Activated T-cell treated with anti-CD3 and anti-CD28 coated beads, Interleukin-2, amount 50 U/mL, for 1 hour (primary cell): ENCODE data around the gene NPPB.

Experiments
- DNase-seq: peaks from one replicate; pipeline ENCODE4 v3.0.0-alpha.2; 2020

The NPPB gene

GRCh38 chr1:11880911-11881748 is 22.4 kb upstream of the NPPB start:
- DNase-seq, result no peak

GRCh38 chr1:11880181-11880575 is 21.4 kb upstream of the NPPB start:
- no peak for DNase-seq

DNA sequence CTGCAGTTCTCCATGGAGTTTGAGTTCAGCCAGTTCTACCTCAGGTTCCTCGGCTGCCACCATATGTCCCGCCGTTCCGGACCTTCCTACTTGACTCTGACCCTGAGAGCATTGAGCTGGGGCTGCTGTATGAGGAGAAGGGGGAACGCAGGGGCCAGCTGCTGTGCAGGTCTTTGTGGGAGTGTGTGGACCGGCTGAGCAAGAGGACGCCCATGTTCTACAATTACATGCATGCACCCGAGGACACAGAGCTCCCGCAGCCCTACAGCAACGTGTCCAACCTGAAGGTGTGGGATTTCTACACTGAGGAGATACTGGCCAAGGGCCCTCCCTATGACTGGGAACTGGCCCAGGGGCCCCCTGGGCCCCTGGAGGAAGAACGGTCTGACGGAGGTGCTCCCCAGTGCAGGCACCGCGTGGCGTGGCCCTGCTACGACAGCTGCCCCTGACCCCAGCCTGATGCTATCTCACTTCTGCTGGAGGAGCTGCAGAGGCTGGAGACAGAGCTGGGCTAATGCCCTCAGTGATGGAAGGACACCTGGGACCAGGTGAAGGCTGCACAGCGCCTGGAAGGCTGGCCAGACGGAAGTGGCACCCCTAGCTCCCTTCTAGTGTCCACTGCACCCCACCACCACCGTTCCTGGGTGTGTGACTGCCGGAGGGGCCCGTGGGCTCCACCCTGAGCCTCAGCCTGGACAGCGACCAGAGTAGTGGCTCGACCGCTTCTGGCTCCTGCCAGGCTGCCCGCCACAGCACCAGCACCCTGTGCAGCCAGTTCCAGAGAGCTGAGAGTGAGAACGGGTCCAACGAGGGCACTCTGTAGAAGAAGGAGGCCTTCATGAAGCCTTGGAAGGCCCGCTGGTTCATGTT is 20.8 kb upstream of the NPPB start:
- no peak for DNase-seq

- DNase-seq, result no peak
Observed at GRCh38 chr1:11878891-11879190, 20.1 kb upstream of the NPPB start.

- no peak for DNase-seq
Observed at GRCh38 chr1:11878081-11878890, 19.5 kb upstream of the NPPB start.

DNA sequence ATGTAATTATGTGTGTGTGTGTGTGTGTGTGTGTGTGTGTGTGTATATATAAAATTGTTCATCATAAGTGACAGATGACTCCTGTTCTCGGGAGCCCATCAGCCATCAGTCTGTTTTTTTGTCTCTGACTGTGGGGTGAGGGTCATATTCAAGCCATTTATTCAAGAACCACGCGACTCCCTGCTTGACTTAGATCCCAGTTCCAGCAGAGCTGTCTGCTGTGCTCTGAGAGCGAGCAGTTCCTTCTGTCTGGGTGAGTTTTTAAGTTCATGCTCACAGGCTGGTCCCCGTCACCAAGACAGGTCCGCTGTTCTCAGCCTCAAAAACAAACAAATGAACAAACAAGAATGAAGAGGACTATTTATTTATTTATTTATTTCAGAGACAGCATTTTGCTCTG is 18.3 kb upstream of the NPPB start:
- no peak for DNase-seq

GRCh38 chr1:11875094-11875493 is 16.3 kb upstream of the NPPB start:
- no peak for DNase-seq

GRCh38 chr1:11874624-11875023 is 15.9 kb upstream of the NPPB start:
- no peak for DNase-seq

DNA sequence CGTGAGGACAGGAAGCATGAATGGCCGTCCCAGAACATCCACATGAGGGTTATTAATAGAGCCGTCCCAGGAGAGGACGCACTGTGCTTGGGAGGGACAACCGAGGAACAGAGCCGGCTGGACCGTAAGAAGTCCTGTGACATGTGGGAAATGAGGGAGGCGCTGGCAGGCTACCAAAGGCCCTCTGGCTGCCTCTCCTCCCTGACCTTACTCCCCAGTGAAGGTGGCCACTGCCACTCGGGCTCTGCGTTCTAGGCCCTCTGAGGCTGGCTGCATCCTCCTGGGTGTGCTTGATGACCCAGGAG is 15.5 kb upstream of the NPPB start:
- no peak for DNase-seq

DNA sequence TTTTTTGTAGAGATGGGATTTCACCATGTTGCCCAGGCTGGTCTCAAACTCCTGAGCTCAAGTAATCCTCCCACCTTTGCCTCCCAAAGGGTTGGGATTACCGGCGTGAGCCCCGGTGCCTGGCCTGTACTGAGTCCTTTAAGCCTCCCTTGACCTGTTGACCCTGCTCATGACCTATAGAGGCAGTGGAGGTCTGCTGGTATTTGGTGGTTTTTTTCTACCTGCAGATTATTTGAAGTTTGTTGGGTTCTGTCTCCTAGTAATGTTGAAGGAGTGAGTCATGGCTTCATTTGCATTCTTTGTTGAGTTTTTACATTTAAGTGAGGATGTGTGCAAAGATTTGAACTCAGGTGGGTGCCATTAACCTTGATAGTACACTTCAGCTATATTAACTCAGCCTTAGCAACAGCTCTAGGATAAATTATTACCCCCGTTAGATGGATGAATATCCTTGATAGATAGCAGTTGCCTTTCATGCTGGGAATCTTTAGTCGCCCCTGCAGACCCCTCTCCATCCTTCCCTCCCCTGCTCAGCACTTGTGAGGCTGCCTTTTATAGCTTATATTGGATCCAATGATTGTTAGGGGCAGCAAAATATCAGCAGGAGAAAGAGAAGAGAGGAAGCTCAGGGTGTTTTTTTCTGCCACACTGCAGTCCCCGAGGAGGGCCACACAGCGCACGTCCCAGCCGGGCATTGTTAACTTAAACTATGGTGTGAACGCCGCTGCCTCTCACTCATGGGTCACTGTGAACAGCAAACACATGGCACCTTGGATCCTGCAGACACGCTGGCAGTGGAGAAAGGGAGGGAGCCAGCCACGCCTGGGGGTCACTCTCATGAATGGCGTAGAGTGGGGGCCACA is 14.9 kb upstream of the NPPB start:
- DNase-seq, result no peak

GRCh38 chr1:11872545-11872944 is 13.8 kb upstream of the NPPB start:
- DNase-seq, result no peak

DNA sequence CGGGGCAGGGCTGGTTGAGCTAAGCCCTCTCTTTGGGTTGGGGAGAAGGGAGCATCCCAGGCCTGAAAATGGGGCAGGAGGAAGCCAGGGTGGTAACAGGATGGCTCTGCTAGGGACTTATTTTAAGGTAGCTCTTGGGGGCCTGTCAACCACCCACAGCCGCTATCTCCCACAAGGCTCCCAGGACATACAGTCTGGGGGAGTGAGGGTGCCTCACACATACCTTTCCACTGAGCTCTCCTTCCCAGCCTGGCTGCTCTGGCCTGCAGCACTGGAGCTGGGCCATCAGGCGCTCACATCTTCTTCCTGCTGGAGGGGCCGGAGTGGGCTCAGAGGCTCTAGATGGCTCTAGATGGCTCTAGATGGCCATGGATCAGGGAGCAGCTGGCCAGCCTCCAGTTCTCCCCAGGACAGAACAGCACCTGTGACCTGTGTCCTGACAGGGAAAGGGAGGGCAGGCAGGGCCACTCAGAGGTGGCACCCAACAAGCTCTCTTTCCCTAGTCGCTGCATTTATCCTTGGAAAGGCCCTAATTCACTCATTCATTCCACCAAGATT is 11.0 kb upstream of the NPPB start:
- no peak for DNase-seq

- DNase-seq, result no peak
Observed at GRCh38 chr1:11869104-11869503, 10.4 kb upstream of the NPPB start.

- DNase-seq, result no peak
Observed at GRCh38 chr1:11868331-11868980, 9.7 kb upstream of the NPPB start.

DNA sequence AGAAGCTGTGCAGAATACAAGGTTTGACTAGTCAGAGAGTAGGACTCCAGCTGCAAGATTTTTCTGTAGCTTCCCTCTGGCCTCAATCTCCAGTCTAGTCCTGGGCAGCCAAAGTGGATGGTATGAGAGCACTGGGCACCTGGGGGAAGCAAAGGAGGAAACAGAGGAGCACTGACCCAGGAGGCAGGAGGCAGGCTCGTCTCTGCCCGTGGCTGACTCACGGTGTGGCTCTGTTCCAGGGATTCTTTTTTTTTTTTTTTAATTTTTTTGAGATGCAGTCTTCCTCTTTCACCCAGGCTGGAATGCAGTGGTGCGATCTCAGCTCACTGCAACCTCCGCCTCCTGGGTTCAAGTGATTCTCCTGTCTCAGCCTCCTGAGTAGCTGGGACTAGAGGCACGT is 4.1 kb upstream of the NPPB start:
- no peak for DNase-seq

- no peak for DNase-seq
Observed at GRCh38 chr1:11860587-11860986, 1.8 kb upstream of the NPPB start.

DNA sequence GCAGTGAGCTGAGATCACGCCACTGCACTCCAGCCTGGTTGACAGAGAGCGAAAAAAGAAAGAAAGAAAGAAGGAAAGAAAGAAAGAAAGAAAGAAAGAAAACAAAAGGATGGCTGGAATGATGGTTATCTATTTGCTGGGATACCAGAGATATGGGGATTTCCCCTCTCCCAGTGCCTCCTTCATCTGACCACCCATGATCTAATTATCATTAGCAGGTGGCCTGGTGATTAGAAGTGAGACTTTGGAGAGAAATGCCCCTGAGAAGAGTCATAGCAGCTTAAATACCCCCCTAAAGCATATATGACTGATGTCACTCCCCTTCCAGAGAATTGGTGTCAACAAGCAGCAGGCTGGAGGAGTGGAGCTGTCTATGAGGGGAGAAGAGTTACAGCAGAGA is 1.3 kb upstream of the NPPB start:
- no peak for DNase-seq

GRCh38 chr1:11858968-11859871 is 475 bp upstream of the NPPB start:
- peak; percentile 75 for DNase-seq

DNA sequence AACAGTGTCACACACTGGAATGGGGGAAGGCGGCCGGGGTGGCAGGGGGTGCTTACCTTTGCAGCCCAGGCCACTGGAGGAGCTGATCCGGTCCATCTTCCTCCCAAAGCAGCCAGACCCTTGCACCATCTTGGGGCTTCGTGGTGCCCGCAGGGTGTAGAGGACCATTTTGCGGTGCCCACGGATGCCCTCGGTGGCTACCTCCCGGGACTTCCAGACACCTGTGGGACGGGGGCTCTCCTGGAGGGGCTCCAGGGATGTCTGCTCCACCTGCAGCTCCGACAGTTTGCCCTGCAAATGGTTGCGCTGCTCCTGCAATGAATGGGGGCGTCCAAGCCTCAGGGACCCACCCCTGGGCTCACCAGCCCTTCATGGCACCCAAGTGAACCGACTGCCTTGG is 587 bp downstream of the NPPB start:
- DNase-seq, result no peak

DNA sequence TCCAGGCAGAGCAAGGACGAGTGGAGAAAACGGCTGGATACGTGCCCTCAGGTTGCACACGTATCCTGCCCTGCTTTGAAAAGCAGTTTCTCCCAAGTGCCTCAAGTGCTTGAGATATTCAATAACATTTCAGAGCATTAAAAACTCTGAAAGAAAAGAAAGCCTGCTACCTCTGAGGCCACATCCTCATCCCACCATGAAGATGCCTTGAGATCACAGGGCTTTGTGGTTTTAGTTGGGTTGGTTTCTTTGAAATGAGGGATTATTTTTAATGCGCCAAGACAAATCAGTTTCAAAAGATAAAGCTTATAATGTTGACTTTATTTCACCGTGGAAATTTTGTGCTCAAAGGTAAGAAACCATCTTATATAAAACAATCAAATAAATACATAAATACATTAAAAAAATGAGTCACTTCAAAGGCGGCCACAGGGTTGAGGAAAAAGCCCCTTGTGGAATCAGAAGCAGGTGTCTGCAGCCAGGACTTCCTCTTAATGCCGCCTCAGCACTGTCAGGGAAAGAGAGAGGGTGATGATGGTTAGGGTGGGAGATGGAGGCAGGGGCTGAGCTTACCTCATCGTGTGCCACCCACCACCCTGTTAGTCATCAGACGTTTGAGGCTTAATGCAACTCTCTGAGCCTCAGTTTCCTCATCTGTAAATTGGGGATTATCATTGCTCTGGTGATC is 1.4 kb downstream of the NPPB start:
- no peak for DNase-seq
